ENCODE data around the gene MGRN1.
A peak's percentile ranks its signal among the peaks of the same experiment; 100 is the strongest.

Gene MGRN1

DNA sequence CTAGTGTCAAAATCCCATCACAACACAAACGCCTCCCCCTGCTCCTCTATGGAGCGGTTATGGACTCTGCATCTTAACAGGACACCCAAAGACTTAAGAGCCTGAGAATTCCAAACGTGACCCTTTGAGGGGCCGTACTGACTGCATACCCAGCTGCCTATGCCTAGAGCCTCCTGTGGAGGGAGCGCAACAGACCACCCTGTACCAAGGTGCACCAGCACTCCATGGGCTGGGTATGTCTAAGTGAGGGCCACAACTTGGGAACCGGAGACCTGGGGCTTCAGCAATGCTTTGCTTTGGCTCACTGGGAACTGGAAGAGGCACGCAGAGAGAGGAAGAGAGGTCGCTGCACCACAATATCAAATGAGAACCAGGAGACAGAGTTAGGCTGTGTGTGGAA is 104.0 kb downstream of the MGRN1 start:
- TF ChIP-seq, protein P1, sequence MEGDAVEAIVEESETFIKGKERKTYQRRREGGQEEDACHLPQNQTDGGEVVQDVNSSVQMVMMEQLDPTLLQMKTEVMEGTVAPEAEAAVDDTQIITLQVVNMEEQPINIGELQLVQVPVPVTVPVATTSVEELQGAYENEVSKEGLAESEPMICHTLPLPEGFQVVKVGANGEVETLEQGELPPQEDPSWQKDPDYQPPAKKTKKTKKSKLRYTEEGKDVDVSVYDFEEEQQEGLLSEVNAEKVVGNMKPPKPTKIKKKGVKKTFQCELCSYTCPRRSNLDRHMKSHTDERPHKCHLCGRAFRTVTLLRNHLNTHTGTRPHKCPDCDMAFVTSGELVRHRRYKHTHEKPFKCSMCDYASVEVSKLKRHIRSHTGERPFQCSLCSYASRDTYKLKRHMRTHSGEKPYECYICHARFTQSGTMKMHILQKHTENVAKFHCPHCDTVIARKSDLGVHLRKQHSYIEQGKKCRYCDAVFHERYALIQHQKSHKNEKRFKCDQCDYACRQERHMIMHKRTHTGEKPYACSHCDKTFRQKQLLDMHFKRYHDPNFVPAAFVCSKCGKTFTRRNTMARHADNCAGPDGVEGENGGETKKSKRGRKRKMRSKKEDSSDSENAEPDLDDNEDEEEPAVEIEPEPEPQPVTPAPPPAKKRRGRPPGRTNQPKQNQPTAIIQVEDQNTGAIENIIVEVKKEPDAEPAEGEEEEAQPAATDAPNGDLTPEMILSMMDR (IDR thresholded peaks at IDR 0.05; ENCODE audit: borderline replicate concordance, control extremely low read depth, extremely low read depth, insufficient read depth, missing control alignments), result no peak
- no peak for DNase-seq (ENCODE audit: low spot score)
- in situ Hi-C loops (cut with MboI; ENCODE audit: low sequenced_read_pairs, unreplicated experiment), result no loop called here

DNA sequence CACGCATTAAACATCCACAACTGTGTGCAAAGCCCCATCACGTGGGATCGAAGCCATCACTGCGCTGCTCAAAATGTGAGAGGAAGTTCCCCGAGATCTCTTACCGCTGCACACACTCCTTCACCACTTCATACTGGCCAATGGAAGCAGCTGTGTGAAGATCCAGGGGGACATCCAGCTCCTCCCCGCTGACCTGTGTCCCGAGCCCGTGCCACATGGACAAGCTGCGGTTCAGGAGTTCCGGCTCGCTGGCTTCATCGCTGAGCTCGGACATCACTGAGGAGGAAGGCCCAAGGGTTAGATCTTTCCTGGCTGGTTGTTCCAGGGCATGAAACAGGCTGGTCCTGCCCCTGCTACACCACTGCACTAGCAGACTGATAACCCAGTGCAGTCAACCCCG is 105.2 kb downstream of the MGRN1 start:
- TF ChIP-seq, protein P1 (IDR thresholded peaks at IDR 0.05; ENCODE audit: borderline replicate concordance, control extremely low read depth, extremely low read depth, insufficient read depth, missing control alignments), result no peak
- DNase-seq (ENCODE audit: low spot score), result no peak
- in situ Hi-C loops (cut with MboI; ENCODE audit: low sequenced_read_pairs, unreplicated experiment), result no loop called here

DNA sequence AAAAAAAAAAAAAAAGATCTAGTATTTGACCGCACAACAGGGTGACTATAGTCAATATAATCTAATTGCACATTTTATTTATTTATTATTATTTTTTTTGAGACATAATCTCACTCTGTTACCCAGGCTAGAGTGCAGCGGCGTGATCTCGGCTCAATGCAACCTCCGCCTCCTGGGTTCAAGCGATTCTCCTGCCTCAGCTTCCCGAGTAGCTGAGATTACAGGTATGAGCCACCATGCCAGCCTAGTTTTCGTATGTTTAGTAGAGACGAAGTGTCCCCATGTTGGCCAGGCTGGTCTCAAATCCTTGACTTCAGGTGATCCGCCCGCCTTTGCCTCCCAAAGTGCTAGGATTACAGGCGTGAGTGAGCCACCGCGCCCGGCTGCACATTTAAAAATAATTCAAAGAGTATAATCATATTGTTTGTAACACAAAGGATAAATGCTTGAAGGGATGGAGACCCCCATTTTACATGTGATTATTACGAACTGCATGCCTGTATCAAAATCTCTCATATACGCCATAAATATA is 108.7 kb downstream of the MGRN1 start:
- TF ChIP-seq, protein P1 (IDR thresholded peaks at IDR 0.05; ENCODE audit: borderline replicate concordance, control extremely low read depth, extremely low read depth, insufficient read depth, missing control alignments), result no peak
- in situ Hi-C loops (cut with MboI; ENCODE audit: low sequenced_read_pairs, unreplicated experiment), result no loop called here
- DNase-seq (ENCODE audit: low spot score), result no peak

DNA sequence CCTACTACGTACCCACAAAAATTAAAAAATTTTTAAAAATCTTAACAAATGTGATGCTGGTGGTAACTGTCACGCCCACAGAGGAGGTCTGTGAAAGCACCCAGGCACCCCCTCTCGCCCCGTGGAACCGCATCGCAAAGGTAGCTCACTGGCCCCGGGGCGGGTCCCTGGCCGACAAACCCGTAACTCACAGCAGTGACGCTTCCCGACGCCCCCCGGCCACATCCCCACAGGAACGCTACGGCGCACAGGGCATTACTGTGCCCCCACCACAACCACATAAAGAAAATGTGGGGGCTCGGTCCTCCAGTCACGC is 109.1 kb downstream of the MGRN1 start:
- in situ Hi-C loops (cut with MboI; ENCODE audit: low sequenced_read_pairs, unreplicated experiment), result no loop called here
- TF ChIP-seq, protein P1 (IDR thresholded peaks at IDR 0.05; ENCODE audit: borderline replicate concordance, control extremely low read depth, extremely low read depth, insufficient read depth, missing control alignments), result no peak
- no peak for DNase-seq (ENCODE audit: low spot score)

DNA sequence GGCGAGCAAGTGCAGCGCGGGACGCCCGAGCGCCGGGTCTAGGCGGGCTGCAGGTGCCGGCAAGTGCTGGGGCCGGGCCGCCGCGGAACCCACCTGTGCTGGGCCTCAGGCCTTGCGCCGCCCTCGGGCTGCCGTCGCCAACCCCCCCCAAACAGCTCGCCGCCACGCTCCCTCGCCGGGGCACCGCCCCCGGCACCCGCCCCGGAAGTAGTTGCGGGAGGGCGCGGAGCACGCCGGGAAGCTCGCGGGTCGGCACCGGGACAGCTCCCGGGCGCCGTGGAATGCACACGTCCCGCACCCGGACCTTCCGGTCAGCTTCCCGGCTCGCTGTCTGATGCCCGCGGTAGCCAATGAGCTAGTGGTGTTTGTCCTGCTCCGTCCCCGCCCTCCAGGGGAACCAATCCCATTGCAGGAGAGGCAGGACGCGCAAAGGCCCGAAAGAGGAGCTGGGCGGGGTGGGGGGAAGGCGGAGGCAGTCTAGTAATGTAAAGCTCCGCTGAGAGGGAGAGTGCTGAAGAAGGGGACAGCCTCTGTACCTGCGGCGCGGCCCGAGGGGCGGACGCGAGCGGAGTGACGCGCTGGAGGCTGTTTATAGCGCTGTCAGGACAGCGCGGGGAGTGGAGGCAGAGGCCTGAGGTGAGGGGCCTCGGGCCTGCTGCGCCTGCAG is 109.6 kb downstream of the MGRN1 start, which contains the start of the genes ANKS3 and DNAAF8:
Gene ANKS3, minus strand, starts transcription at position 209 of the 667 bp plus-strand sequence. CDS start 4,122 bp downstream, outside the sequence.
Gene DNAAF8, plus strand, starts transcription at position 475 of the 667 bp plus-strand sequence. CDS start 1,978 bp downstream, outside the sequence.
- DNase-seq (ENCODE audit: low spot score), result peak; percentile 94
- TF ChIP-seq, protein P1 (IDR thresholded peaks at IDR 0.05; ENCODE audit: borderline replicate concordance, control extremely low read depth, extremely low read depth, insufficient read depth, missing control alignments), result no peak
- in situ Hi-C loops (cut with MboI; ENCODE audit: low sequenced_read_pairs, unreplicated experiment), result no loop called here

DNA sequence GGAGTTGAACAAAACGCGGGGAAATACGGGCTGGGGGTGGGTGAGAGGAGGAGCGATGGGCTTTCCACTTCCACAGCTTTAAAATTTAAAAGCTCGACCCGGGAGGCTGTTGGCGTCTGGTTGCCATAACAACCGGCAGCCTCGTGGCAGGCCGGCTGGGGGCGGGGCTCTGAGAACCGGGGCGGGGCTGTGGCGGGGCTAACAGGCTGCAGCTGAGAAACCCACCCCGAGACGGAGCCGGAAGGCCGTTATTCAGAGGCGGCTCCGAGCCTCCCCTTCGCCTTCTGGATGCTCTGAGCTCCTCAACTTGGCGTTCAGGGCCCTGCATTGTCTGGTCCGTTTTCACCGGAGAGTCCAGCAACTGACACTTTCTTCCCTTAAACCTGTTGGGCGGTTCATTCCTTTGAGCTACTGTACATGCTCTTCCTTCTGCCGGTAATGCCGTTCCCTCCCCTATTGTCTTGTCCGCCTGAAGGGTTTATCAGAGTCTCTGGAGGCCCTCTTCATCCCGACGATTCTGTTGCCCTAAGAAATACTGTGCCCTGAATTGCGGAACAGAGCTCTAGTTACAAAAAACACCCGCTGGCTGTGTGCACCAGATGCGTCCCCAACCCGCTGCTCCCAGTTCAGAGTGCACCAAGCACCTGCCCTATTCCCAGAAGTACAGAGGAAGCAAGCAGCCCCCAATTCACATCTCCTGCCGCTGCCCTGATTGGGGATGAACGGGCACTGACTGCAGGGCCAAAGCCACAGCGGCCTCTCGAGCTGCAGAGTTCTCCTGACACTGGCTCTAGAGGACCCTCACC is 110.3 kb downstream of the MGRN1 start:
- TF ChIP-seq, protein P1 (IDR thresholded peaks at IDR 0.05; ENCODE audit: borderline replicate concordance, control extremely low read depth, extremely low read depth, insufficient read depth, missing control alignments), result no peak
- DNase-seq (ENCODE audit: low spot score), result peak; percentile 96
- in situ Hi-C loops (cut with MboI; ENCODE audit: low sequenced_read_pairs, unreplicated experiment), result no loop called here

Data from GM13976 (cell line).